Measurements from ENCODE around the gene CAMTA1. TPM values are rescaled to one million over a fixed set of nuclear protein-coding genes. Genes with fewer than 3 reads are reported as not detected.

Gene CAMTA1
- total and polyA plus RNA-seq, 9 of the 15 experiments (the other 6 are each of a cell fraction or from before 2014, with no cell fraction given): 43.9 to 161 (median 65.9) TPM

GRCh38 chr1:7333094-7333493 lies 547.8 kb downstream of the CAMTA1 start:
- POLR2A ChIA-PET: no interaction called here
- Histone ChIP-seq H3K79me2 (ENCODE audit: control insufficient read depth, insufficient read depth, low read length) (no peaks in the 10 kb centered on the region), H3K4me2 (ENCODE audit: insufficient read depth, low read length) (no peak overlapping the region), H3K9me3 (replicated peaks; ENCODE audit: control insufficient read depth, insufficient read depth, low read depth, low read length) (no peaks in the 10 kb centered on the region), H3K9ac (ENCODE audit: insufficient read depth in 1 of 2, low read depth in 2 of 2, low read length in 2 of 2) (no peak overlapping the region), H3K9me1 (ENCODE audit: control insufficient read depth, insufficient read depth, low read length) (no peaks in the 10 kb centered on the region), H2AFZ (ENCODE audit: low read depth, low read length) (no peak overlapping the region), H3K27ac (ENCODE audit: extremely low read depth, low read depth, low read length) (no peak overlapping the region), H3K36me3 (ENCODE audit: control insufficient read depth, insufficient read depth, low read length) (no peaks in the 10 kb centered on the region), H3K4me1 (replicated peaks in 1 of 2; ENCODE audit: control insufficient read depth in 2 of 2, insufficient read depth in 2 of 2, low read length in 2 of 2) (no peaks in the 10 kb centered on the region), H3K4me3 (no peak overlapping the region), H4K20me1 (replicated peaks; ENCODE audit: control insufficient read depth, insufficient read depth, low read length) (no peaks in the 10 kb centered on the region), H3K27me3 (ENCODE audit: control insufficient read depth in 2 of 2, insufficient read depth in 2 of 2, low read length in 2 of 2) (peaks cover 22 to 62% of the 10 kb centered on the region in 2 experiments)
- in situ Hi-C loops (cut with MboI): loop anchor here (5.0 kb wide), 1 partner anchor 44 kb away; no protein-coding TSS in a partner anchor
- TF ChIP-seq ZNF23 (CRISPR knock-in tag; IDR thresholded peaks at IDR 0.05): no peak
- no peak for TF ChIP-seq ZNF41 (CRISPR knock-in tag; conservative IDR thresholded peaks at IDR 0.05)
- no peak for TF ChIP-seq RBFOX2 (IDR thresholded peaks at IDR 0.05; ENCODE audit: low read depth, low read length)
- no peak for TF ChIP-seq ZBTB26 (CRISPR knock-in tag; IDR thresholded peaks at IDR 0.05)
- TF ChIP-seq ILK (tag; IDR thresholded peaks at IDR 0.05; ENCODE audit: borderline replicate concordance, low read depth): no peak
- TF ChIP-seq CHD2 (IDR thresholded peaks at IDR 0.05; ENCODE audit: low read depth, low read length): no peak
- TF ChIP-seq KAT7 (CRISPR knock-in tag; IDR thresholded peaks at IDR 0.05; ENCODE audit: borderline replicate concordance): no peak
- no peak for TF ChIP-seq FIP1L1 (IDR thresholded peaks at IDR 0.05; ENCODE audit: low read depth, low read length, poor library complexity, severe bottlenecking)
- no peak for TF ChIP-seq KHSRP (IDR thresholded peaks at IDR 0.05)
- TF ChIP-seq FOXO4 (CRISPR knock-in tag; IDR thresholded peaks at IDR 0.05): no peak
- no peak for TF ChIP-seq ZNF395 (CRISPR knock-in tag; IDR thresholded peaks at IDR 0.05)
- TF ChIP-seq EHMT2 (IDR thresholded peaks at IDR 0.05): no peak
- DNase-seq (ENCODE audit: extremely low read depth in 1 of 4, low spot score in 3 of 4): no peak
- no TSS peak for BruUV-seq (replicated peaks)
- intact Hi-C loops (cut with micrococcal nuclease): no loop called here
- no peak for FAIRE-seq
- ATAC-seq: no peak
- 0% methylated on average over 11 of the region's 11 CpGs for WGBS (ENCODE audit: insufficient coverage, low coverage, missing lambda C conversion rate)
- CTCF ChIA-PET (ENCODE audit: low intra/inter-chr PET ratio): no interaction called here
